NCI-H1048 (cell line): ENCODE results near the gene PTGES2.
"Not testable (repeated sequence)": the region's sequence is repeated elsewhere in the genome, so short reads cannot be mapped to it uniquely, and the experiment has no call there.

Source experiments
- DNase-seq: peaks from one replicate; lab custom pipeline; 2025; lab: John Stamatoyannopoulos, UW

Gene PTGES2

DNA sequence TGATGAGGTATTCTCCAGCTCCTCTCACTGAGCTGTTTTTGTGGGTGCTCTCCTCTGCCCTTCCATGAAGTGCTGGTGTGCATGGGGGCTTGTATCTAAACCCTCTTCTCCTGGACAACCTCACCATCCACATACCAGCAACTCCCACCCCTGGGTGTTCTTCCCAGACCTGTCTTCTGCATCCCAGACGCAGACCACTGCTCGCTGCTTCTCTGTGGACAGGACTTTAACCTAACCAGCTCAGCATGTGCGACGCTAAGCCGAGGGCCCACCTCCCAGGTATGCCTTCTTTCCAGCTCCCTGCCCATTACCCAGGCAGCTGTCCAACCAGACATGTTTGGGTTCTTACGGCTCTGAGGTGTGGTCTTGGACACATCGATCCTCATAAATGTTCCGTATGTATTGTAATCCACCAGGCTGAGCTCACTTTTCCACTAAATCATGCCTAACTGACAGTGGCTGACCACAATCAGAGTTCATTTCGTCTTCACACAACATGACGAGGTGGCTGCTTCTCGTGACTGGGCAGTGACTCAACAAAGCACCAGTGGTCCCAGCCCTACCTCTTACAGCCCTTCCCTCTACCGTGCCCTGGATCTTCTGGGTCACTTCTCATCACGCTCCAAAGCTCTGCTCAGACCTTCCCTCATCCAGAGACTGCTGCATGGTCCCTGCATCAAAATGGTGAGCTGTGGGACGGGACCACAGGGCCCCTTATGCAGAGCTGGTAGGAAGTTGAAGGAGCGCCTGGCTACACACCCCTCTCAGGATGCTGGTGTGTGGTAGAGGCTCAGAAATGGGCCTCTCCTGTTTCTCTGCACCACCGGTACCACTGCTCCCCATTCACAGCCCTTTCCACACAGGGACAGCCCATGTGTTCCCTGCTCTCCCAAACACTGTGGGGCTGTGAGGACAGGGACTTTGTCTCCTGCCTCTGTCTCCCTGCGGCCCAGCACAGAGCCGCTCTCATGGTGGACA, 9.6 kb upstream of the PTGES2 start:
- no peak for DNase-seq

DNA sequence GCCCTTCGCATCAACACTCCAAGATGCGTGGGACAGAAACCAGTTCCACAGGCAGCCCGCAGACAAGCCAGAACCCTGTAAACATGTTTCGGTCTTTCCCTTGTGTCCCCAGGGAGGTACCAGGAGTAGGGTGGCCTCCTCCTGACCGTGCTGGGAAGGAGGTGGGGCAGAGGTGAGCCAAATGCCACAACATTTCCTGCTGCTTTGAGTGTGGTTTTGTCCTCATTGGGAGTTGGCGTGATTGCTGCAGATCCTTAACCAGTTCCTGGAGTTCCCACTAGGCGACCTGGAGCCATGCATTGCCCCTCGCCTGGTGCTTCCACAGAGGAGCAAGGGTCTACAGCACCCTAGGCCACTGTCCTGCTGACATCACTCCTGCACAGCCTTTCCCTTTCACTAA, 8.0 kb upstream of the PTGES2 start:
- DNase-seq: not testable (repeated sequence)

DNA sequence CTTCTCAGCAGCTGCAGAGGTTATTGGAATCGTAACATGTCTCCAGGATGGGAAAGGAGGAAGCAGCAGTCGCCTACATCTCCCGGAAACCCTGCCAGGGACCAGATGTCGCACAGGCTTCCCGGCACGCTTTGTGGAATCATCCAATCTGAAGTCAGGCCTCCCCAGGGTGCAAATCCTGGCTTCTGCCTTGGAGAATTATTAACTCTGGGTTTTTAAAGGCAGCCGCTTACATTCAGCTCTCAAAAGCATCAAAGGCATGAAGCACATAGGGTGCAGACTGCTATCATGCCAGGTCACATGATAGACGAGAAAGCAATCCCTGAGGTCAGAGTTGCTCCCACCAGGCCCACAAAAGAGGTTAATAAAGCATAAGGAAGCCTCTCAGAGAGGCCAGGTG, 4.6 kb upstream of the PTGES2 start:
- DNase-seq: not testable (repeated sequence)

DNA sequence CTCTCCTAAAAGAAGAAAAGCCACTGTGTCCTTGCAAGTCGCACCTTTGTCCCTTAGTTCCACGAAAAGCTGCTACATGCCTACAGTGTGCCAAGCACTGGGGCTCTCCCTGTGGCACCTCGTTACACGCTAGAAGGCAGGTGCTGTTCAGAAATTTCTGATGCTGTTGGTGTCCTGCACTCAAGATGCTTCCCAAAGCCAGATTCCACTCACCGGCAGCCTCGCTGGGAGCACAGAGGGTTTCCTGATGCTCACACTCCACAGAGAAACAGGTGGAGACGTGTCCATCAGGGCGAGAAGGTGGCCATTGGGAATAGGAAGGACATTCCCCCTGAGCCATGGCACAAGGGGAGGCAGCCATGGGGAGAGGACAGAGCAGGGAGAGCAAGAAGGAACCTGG, 3.8 kb upstream of the PTGES2 start:
- DNase-seq: not testable (repeated sequence)

DNA sequence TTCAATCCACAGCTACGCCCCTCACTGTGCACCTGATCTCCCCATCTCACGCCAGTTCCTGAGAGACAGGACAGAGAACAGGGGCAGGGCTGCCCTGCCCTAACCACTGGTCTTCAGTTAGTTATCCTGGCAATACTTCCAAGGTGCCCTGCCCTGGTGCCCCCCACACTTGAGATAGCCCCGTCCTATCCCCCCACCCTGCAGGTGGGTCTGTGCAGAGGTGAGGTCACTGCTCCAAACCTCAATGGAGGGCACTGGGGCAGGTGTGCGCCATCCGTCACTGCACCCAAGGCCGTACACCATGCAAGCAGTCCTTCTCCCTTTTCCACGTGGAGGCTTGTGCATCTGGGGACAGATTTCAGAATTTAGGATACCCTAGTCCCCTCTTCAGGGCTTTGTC, 3.1 kb upstream of the PTGES2 start:
- not testable (repeated sequence) for DNase-seq

DNA sequence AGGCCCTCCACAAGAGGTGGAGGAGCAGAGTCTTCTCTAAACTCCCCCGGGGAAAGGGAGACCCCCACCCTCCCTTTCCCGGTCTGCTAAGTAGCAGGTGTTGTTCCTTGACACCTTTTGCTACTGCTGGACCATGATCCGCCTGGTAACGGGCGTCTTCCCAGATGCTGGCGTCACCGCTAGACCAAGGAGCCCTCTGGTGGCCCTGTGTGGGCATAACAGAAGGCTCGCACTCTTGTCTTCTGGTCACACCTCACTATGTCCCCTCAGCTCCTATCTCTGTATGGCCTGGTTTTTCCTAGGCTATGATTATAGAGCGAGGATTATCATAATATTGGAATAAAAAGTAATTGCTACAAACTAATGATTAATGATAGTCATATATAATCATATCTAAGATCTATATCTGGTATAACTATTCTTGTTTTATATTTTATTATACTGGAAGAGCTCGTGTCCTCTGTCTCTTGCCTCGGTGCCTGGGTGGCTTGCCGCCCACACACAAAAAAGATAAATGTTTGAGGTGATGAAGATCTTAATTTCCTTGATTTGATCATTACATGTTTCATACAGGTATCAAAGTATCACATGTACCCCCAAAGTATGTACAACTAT, 2.6 kb upstream of the PTGES2 start:
- not testable (repeated sequence) for DNase-seq

DNA sequence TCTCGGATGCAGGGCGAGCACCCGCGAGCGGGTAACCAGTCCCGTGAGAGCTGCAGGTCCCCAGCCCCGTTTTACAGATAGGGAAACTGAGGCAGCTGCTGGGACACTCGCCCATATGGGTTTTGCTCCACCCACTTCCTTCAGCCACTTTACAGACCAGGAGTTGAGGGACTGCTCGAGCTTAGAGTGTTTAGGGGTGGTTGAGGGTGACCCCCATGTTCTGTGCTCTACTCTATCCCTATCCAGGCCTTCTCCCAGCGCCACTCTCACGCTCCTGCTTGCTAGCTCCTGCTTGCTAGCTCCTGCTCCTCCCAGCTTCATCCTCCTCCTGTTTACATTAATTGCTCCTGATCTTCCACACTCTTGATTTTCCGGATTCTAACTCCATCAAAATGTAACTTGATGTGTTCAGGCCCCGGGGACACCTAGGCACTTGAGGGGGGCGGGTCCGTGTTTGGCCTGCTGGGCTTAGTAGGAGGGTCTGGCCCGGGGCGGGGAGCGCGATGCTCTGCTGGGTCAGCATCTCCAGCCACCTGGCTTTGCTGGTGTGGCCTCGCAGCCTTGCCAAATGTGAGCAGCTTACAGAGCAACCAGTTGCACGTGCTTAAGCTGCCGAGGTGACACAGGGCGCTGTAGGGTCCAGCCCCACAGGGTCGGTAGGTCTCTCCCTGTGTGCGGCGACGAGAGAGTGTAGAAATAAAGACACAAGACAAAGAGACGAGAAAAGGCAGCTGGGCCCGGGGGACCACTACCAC, 1.5 kb upstream of the PTGES2 start:
- DNase-seq: no peak

DNA sequence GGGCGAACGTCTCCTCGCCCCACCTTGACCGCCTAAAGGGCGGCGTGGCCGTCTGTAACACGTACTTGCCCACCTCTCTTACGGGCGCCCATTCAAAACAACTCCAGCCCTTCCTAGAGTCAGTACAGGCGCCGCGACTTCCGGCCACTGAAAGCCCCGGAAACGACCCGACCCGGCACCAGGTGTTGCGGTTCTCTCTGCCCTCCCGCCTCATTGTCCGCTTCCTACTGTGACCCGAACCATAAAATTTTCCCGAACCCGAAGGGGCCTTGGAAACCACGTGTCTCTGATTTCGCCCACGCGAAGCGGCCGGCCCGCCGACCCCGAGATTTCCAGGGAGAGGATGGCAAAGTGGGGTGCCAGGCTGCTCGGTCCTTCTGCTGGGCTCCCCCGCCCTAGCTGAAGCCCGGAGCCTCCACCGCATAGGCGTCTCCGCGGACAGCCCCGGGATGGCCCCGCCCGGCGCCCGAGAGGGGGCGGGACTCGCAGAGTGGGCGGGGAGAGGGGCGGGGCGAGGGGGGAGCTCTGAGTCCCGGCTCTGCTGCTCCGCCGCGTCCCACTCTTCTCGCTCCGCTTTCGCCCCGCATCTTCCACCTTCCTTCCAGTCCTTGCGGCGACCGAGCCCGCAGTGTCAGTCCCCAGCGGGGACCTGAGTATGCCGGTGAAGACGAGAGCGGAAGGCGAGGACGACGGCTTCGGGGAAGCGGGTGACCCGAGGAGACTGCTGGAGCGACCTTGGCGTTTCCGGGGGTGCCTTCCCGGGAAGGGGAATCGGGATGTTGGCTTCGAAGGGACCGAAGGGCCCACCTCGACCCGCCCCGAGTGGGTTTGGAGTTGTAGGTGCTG, 684 bp upstream of the PTGES2 start:
- peak; percentile 57 for DNase-seq

DNA sequence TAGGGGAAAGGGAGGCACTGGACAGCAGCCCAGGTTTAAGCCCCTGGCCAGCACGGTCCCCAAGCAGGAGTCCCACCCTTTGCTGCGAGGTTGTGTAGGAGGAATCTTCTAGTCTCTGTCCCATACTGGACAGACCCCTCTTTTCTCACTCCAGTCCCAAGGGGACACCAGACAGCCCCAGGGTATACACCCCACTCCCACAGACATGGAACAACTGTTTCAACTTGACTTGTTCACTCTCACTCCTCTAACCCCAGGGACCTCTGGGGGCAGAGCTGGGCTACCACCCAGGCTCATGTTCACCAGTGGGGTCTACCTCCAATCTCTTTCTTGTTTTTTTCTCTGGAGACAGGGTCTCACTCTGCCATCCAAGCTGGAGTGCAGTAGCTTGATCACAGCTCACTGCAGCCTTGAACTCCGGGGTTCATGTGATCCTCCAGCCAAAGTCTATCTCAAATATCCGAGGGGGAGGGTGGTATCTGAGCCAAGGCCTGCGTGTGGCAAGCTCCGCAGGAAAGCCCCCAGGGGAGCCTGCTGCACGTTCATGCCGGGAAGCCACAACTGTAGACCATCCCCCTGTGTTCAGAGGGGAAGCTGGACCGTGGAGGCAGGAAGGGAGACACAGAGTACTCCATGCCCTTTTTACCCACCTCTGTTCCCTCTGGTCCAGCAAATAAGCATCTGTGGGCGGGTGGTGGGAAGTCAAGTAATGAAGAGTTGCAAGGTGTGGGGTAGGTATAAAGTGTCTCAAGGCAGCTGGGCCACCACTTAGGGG, 1.8 kb downstream of the PTGES2 start:
- DNase-seq: no peak

DNA sequence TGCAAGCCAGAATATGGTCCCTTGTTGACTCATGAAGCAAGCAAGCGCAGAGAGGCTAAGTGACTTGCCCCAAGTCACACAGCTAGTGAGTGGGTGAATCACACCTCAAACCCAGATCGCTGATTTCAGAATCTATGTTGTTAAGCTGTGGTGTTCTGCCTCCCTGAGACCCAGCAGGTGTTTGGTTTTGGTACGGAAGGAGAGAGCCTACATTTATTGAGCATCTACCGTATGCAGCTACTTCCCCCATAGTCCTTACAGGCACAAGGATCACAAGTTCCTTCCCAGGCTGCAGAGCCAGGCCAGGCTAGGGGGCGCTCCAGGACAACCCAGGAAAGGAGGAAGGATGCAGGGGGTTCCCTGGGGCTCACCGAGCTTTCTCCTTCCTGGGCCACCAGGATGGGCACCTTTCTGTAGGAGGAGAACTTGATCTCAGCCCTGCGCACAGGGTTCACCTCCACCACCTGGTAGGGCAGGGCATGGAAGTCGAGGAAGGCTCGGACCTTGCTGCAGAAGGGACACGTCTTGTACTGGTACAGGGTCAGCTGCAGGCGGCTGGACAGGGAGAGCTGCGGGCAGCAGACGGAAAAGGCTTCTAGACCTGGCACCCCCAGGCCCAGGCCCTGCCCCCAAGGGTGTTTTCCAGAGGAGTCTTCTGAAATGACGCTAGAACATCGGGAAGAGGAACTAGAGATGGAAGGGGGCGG, 2.5 kb downstream of the PTGES2 start:
- DNase-seq: no peak

DNA sequence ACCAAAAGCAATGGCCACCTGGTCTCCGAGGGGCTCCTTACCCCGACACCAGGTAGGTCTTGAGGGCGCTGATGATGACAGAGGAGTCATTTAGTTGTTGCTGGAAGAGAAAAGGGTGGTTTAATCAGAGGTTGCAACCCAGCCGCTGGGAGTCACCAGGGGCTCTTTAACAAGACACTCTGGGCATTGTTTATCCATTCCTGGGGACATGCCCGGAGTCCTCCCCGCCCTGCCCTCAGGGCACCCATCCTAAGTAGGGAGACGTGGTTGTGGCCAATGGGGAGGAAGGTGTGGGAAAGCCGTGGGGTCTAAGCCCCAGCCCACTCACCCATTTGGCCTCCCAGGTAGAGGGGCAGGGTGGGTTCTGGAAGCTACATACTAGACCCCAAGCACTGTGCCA, 3.1 kb downstream of the PTGES2 start:
- DNase-seq: no peak

DNA sequence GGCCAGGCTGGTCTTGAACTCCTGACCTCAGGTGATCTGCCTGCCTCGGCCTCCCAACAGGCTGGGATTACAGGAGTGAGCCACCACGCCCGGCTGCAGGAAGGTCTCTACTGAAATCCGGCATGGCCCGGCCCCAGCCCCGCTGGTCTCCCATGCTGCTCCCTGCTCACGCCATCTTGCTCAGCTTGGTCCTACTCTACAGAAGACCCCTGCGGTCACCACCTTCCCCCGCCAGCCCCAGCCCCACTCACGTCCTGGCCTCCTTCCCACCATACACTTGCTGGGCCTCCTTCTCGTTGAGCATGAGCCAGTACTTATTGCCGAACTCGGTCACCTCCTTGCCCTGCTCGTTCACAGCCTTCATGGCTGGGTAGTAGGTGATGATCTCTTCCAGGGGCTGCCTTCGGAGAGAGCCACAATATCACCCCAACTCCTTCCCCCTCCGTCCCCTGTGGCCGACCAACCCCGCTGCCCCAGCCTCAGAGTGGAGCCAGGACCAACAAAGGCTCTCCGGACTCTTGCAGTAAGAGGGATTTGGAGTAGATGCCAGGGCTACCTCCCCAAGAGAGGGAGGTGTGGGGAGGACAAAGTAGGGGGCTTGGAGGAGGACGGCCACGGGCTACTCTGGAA, 4.0 kb downstream of the PTGES2 start:
- DNase-seq: no peak

DNA sequence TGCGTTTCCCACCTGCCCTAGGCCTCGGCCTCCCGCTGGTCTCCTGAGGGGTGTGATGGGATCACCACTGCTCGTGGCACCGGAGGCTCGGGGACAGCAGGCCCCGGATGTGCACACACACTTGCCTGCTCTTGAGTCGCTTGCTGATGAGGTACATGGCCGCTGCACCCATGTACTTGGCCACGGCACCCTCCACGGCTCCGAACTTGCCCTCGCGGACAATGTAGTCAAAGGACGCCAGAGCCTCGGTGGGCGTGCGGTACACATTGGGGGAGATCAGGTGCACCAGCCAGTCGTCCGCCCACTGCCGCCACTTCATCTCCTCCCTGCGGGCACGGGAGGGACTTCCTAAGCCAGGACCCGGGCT, 4.7 kb downstream of the PTGES2 start:
- no peak for DNase-seq

DNA sequence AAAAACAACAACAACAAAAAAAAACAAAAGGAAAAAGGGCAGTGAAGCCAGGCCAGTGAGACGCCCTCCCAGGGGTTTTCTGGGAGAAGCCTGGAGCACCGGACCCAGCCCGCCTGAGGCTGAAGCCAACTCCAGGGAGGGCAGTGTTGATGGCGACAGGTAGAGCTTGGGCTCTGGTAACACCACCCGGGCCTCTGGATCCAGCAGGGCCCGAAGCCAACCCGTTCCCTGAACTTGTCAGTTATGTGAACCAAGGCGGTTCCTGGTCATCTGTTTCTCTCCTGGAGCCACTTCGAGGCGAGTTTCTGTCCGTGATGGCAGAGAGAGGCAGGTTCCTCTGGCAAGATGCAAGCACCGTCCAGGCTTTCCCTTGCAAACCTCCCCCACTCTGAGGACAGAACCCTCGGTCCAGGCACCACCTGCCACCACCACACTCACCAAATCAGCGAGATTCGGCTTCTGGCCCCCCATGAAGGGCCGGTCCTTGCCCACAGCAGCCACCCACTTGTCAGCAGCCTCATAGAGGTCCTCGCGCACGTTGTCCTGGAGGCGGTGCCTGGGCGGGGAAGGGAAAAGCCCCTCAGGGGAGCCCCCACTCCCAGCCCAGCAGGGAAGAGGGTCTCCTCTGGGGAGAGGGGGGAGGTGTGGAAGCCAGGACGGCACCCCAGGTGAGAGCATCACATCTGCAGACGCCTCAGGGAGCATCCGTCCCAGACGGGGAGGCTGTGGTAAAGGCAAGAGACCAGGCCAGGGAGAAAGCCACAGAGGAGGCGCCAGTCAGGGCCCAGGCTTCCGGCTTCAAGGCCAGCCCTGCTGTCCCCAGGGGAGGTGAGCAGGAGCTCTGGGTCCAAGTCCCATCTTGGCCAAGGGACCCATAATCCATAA, 5.4 kb downstream of the PTGES2 start:
- DNase-seq: no peak

DNA sequence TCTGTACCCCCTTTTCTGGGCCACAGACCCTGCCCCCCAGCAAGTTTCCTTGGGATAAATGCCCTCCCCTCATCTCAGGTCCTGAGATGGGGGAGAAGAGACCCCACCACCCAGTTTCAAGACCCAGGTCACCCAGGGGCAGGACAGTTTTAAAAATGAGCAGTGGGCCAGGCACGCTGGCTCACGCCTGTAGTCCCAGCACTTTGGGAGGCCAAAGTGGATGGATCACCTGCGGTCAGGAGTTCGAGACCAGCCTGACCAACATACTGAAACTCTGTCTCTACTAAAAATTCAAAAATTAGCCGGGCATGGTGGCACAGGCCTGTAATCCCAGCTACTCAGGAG, 6.1 kb downstream of the PTGES2 start:
- DNase-seq: no peak

DNA sequence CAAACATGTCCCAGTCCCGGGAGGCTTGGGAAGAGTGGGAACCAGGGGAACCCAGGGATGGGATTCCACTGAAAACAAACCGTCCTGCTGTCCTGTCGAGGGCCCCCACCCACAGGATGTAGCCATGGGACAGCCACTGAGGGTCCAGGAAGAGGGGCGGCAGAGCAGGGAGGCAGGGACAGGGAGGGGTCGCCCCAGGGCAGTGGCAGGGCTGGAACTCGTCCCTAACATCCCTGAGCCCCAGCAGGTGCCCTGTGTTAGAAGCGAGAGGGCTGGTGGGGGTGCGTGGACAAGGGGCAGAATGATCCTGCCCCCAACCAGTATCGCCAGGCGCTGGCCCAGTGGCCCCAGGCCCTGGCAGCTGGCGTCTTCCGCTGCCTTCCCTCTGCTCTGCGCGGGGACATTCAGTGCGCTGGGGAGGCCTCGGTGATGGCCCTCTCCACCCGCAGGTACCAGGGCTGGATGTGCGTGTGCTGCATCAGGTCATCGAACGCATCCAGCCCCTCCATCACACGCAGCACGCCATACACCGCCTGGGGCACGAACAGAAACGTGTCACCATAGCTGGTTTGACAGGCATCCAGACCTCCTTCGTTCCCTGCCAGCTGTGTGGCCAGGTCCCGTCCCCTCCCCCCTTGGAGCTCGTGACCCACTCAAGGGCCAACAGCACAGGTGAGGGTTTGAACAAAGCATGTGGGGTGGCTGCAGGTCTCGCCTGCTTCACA, 6.6 kb downstream of the PTGES2 start:
- DNase-seq: no peak

DNA sequence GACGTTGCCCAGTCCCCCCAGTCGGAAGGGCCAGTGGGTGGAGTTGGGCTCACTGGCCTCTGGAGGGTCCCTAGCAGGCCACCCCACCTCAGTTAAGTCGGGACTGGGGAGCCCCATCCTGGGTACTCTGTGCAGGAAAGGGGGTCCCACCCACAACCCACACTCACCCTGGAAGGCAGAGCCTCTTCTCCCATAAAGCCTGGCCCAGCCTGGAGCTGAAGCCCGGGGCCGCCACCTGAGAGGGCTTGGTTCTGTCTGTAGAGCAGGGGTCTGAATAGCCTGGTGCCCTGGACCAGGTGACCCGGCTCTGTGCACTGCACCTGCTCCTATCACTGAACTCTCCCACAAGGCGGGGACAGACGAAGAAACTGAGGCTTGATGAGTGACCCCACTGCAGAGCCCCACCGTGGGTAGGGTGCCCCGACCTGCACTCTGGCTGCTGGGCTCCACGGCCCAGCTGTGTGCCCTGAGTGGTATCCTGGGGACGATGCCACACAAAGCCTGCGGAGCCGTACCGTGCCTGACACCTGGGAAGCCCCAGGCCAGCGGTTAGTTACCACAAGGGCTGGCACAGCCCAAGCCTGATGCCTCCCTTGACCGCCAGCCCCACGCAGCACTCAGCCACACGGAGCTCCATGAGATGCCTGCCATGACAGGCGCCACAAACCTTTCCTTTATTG, 7.3 kb downstream of the PTGES2 start:
- DNase-seq: no peak
